Smooth muscle cell of the brain vasculature (primary cell): ENCODE data around the gene ALKBH8.
"Not testable (repeated sequence)": the region's sequence is repeated elsewhere in the genome, so short reads cannot be mapped to it uniquely, and the experiment has no call there.

Experiments
- DNase-seq: peaks from one replicate; pipeline ENCODE4 v3.0.0-alpha.2; 2012; ENCODE audit warnings: low read depth, low spot score

ALKBH8 gene

GRCh38 chr11:107579169-107579568 lies 13.6 kb upstream of the ALKBH8 start:
- DNase-seq: not testable (repeated sequence)

GRCh38 chr11:107577346-107577711 lies 11.8 kb upstream of the ALKBH8 start:
- no peak for DNase-seq

GRCh38 chr11:107576497-107577345 lies 11.2 kb upstream of the ALKBH8 start:
- DNase-seq: not testable (repeated sequence)

- DNase-seq: no peak
Measured at GRCh38 chr11:107573438-107573837, 7.9 kb upstream of the ALKBH8 start.

- no peak for DNase-seq
Measured at GRCh38 chr11:107570015-107570414, 4.5 kb upstream of the ALKBH8 start.

GRCh38 chr11:107567739-107568335 lies 2.3 kb upstream of the ALKBH8 start:
- no peak for DNase-seq

GRCh38 chr11:107566569-107566968 lies 1.0 kb upstream of the ALKBH8 start:
- DNase-seq: no peak

GRCh38 chr11:107565955-107566501 lies 493 bp upstream of the ALKBH8 start:
- not testable (repeated sequence) for DNase-seq

GRCh38 chr11:107564877-107565218 lies 687 bp downstream of the ALKBH8 start:
- no peak for DNase-seq

- DNase-seq: peak; percentile 17
Measured at GRCh38 chr11:107563702-107564101, 1.8 kb downstream of the ALKBH8 start.

GRCh38 chr11:107562647-107563208 lies 2.8 kb downstream of the ALKBH8 start:
- DNase-seq: no peak

- no peak for DNase-seq
Measured at GRCh38 chr11:107561688-107562087, 3.8 kb downstream of the ALKBH8 start.

- no peak for DNase-seq
Measured at GRCh38 chr11:107550304-107550703, 15.2 kb downstream of the ALKBH8 start.

GRCh38 chr11:107549954-107550285 lies 15.6 kb downstream of the ALKBH8 start:
- no peak for DNase-seq

GRCh38 chr11:107549253-107549953 lies 16.1 kb downstream of the ALKBH8 start:
- peak; percentile 13 for DNase-seq

GRCh38 chr11:107547961-107548360 lies 17.6 kb downstream of the ALKBH8 start:
- DNase-seq: no peak

GRCh38 chr11:107545101-107545514 lies 20.4 kb downstream of the ALKBH8 start:
- peak; percentile 21 for DNase-seq

- DNase-seq: no peak
Measured at GRCh38 chr11:107538821-107539220, 26.7 kb downstream of the ALKBH8 start.

- no peak for DNase-seq
Measured at GRCh38 chr11:107538239-107538638, 27.3 kb downstream of the ALKBH8 start.

GRCh38 chr11:107537155-107537554 lies 28.4 kb downstream of the ALKBH8 start:
- not testable (repeated sequence) for DNase-seq

- DNase-seq: no peak
Measured at GRCh38 chr11:107526197-107526596, 39.3 kb downstream of the ALKBH8 start.

- no peak for DNase-seq
Measured at GRCh38 chr11:107508858-107509244, 56.7 kb downstream of the ALKBH8 start.
